A549 (cell line): ENCODE data around the gene RALA. TPM values are rescaled to one million over a fixed set of nuclear protein-coding genes. Genes with fewer than 3 reads are reported as not detected.

Experiments used
- ATAC-seq, 2 experiments: fragments of 200-7000 bp in 1 of 2; fragments of >200 bp in 1 of 2; cut with Nextera tagmentation in 1 of 2; cut with Tn5 transposase in 1 of 2; 3 replicates each; pipeline versions ENCODE4 v1.8.0 to v1.9.1; 2018 to 2020; ENCODE audit warnings: mild to moderate bottlenecking in 1 of 2, moderate library complexity in 1 of 2
- CTCF ChIA-PET: fragments of 300-600 bp; sonication (Branson Sonifier 250); formaldehyde crosslinking; extraction: SDS; loops from one replicate; lab custom pipeline; 2021; ENCODE audit warnings: antibody characterized with exemption, inconsistent platforms; lab: Yijun Ruan, JAX
- POLR2A ChIA-PET: fragments of 350-600 bp; formaldehyde crosslinking; extraction: SDS; loops from one replicate; lab custom pipeline; 2021; ENCODE audit warnings: antibody characterized with exemption, inconsistent platforms; lab: Yijun Ruan, JAX
- DNase-seq, 2 experiments: peaks; one replicate each; pipeline versions ENCODE4 v3.0.0 to v3.0.0-alpha.2; 2011 to 2016; ENCODE audit warnings: low read depth in 1 of 2, low spot score in 1 of 2
- FAIRE-seq: peaks from 2 replicates; lab custom pipeline; 2011; peaks lifted over from hg19 to GRCh38; lab: Jason Lieb, UNC
- H3K27ac ChIP-seq, 2 experiments: fragments of >200 bp; sonication (Bioruptor Twin); formaldehyde crosslinking; 3 replicates each; pipeline ENCODE4 v1.5.1; 2016 to 2017
- H3K4me1 ChIP-seq: fragments of >200 bp; sonication (Bioruptor Twin); formaldehyde crosslinking; 3 replicates; pipeline ENCODE4 v1.6.1; 2016
- H3K4me2 ChIP-seq: fragments of >200 bp; sonication (Bioruptor Twin); formaldehyde crosslinking; 3 replicates; pipeline ENCODE4 v1.6.1; 2016
- H3K4me3 ChIP-seq: fragments of >200 bp; sonication (Bioruptor Twin); formaldehyde crosslinking; 3 replicates; pipeline ENCODE4 v1.5.1; 2016
- H3K9me3 ChIP-seq: fragments of >200 bp; sonication (Bioruptor Twin); formaldehyde crosslinking; 3 replicates; pipeline ENCODE4 v1.6.1; 2016
- BHLHE40 ChIP-seq: IDR thresholded peaks from 2 replicates; pipeline ENCODE4 v1.6.1; 2012; ENCODE audit warnings: low read depth, low read length, inconsistent platforms
- CBX2 ChIP-seq: fragments of 200-600 bp; sonication (generic); IDR thresholded peaks from 2 replicates; pipeline ENCODE4 v1.6.1; 2016; ENCODE audit warnings: low read depth, mild to moderate bottlenecking, borderline replicate concordance
- CBX8 ChIP-seq: fragments of 200-600 bp; sonication (generic); IDR thresholded peaks from 2 replicates; pipeline ENCODE4 v1.6.1; 2016
- CHD2 ChIP-seq: fragments of 150-350 bp; IDR thresholded peaks from 2 replicates; pipeline ENCODE4 v1.6.1; 2014; ENCODE audit warnings: low read length; ENCODE audit not compliant: partially characterized antibody
- CHD4 ChIP-seq: fragments of 200-600 bp; sonication (generic); IDR thresholded peaks from 2 replicates; pipeline ENCODE4 v1.6.1; 2016; ENCODE audit warnings: antibody characterized with exemption, mild to moderate bottlenecking, borderline replicate concordance
- EHF ChIP-seq: fragments of 250-450 bp; sonication (Bioruptor Pico); IDR thresholded peaks from 2 replicates; pipeline ENCODE4 v1.5.0; 2020; ENCODE audit warnings: mild to moderate bottlenecking
- EHMT2 ChIP-seq: fragments of 200-600 bp; sonication (generic); IDR thresholded peaks from 2 replicates; pipeline ENCODE4 v1.6.1; 2016; ENCODE audit warnings: antibody characterized with exemption, low read depth, mild to moderate bottlenecking, moderate library complexity
- ESRRA ChIP-seq: fragments of 150-350 bp; IDR thresholded peaks from 2 replicates; pipeline ENCODE4 v1.6.1; 2014; ENCODE audit warnings: mild to moderate bottlenecking, low read length, borderline replicate concordance
- JUN ChIP-seq, 2 experiments: fragments of >200 bp; sonication (Bioruptor Twin); formaldehyde crosslinking; IDR thresholded peaks; 2 replicates in 1 of 2; 3 replicates in 1 of 2; pipeline ENCODE4 v1.6.1; 2016 to 2017
- JUNB ChIP-seq: fragments of >200 bp; sonication (Bioruptor Twin); formaldehyde crosslinking; IDR thresholded peaks from 2 replicates; pipeline ENCODE4 v1.6.1; 2016
- KDM1A ChIP-seq: fragments of 200-600 bp; sonication (generic); IDR thresholded peaks from 2 replicates; pipeline ENCODE4 v1.6.1; 2016; ENCODE audit warnings: low read depth, mild to moderate bottlenecking
- KDM5A ChIP-seq: fragments of 200-600 bp; sonication (generic); IDR thresholded peaks from 2 replicates; pipeline ENCODE4 v1.6.1; 2016; ENCODE audit warnings: antibody characterized with exemption, mild to moderate bottlenecking
- MYC ChIP-seq: IDR thresholded peaks from 2 replicates; pipeline ENCODE4 v1.6.1; 2012; ENCODE audit warnings: mild to moderate bottlenecking, inconsistent platforms, low read length, improper control_type of control experiment, borderline replicate concordance
- PHF8 ChIP-seq: fragments of 200-600 bp; sonication (generic); IDR thresholded peaks from 2 replicates; pipeline ENCODE4 v1.6.1; 2016; ENCODE audit warnings: low read depth, mild to moderate bottlenecking, antibody characterized with exemption, moderate library complexity, borderline replicate concordance
- POLR2A ChIP-seq: IDR thresholded peaks from 2 replicates; pipeline ENCODE4 v1.6.1; 2012; ENCODE audit warnings: mild to moderate bottlenecking, low read length
- RARB ChIP-seq: fragments of 250-450 bp; sonication (Bioruptor Pico); IDR thresholded peaks from 2 replicates; pipeline ENCODE4 v1.8.0; 2021; ENCODE audit warnings: mild to moderate bottlenecking, moderate library complexity
- RFX5 ChIP-seq: fragments of 450-650 bp; IDR thresholded peaks from 2 replicates; pipeline ENCODE4 v1.7.1; 2014; ENCODE audit warnings: antibody characterized with exemption, mild to moderate bottlenecking, moderate library complexity
- RNF2 ChIP-seq: fragments of 200-600 bp; sonication (generic); IDR thresholded peaks from 2 replicates; pipeline ENCODE4 v1.6.1; 2016; ENCODE audit warnings: low read depth, mild to moderate bottlenecking, antibody characterized with exemption, moderate library complexity, borderline replicate concordance
- SMC3 ChIP-seq: fragments of >200 bp; sonication (Bioruptor Twin); formaldehyde crosslinking; IDR thresholded peaks from 3 replicates; pipeline ENCODE4 v1.6.1; 2018; ENCODE audit warnings: inconsistent platforms
- TFCP2L1 ChIP-seq: fragments of 250-450 bp; sonication (Bioruptor Pico); IDR thresholded peaks from 2 replicates; pipeline ENCODE4 v1.5.0; 2021; ENCODE audit warnings: mild to moderate bottlenecking
- TP53 ChIP-seq: fragments of 250-450 bp; sonication (Bioruptor Pico); IDR thresholded peaks from 2 replicates; pipeline ENCODE4 v1.5.0; 2021; ENCODE audit warnings: mild to moderate bottlenecking, moderate library complexity
- ZNF302 ChIP-seq: fragments of 250-450 bp; sonication (Bioruptor Pico); IDR thresholded peaks from 2 replicates; pipeline ENCODE4 v1.9.0; 2021; ENCODE audit warnings: inconsistent platforms, mild to moderate bottlenecking, moderate library complexity
- WGBS: methylation state at CpG from one replicate; pipeline ENCODE4 v1.1.6; 2017; ENCODE audit errors: missing lambda C conversion rate; 5-methylcytosine and 5-hydroxymethylcytosine counted together
- polyA plus RNA-seq, 4 experiments: library from polyadenylated mRNA; depleted of rRNA in 3 of 4; stranded (reverse); fragments of >200 nt; fragmentation: RNase III in 1 of 4; extraction: RNeasy Plus Mini Kit Qiagen cat#74134 plus additional on column Dnase treatment in 1 of 4; gene quantifications; 2 replicates in 3 of 4; 3 replicates in 1 of 4; pipeline ENCODE4 v1.2.3, GENCODE V29; 2011 to 2017
- TF ChIP-seq, protein P1 (sequence below): fragments of 250-450 bp; sonication (Bioruptor Pico); IDR thresholded peaks from 2 replicates; pipeline ENCODE4 v1.5.0; 2021; ENCODE audit warnings: mild to moderate bottlenecking, moderate library complexity, borderline replicate concordance
- TF ChIP-seq, protein P2 (sequence below): IDR thresholded peaks from 2 replicates; pipeline ENCODE4 v1.6.1; 2012
- TF ChIP-seq, protein P3 (sequence below): fragments of >200 bp; sonication (Bioruptor Twin); formaldehyde crosslinking; IDR thresholded peaks from 3 replicates; pipeline ENCODE4 v1.6.1; 2016
- TF ChIP-seq, protein P4 (sequence below): IDR thresholded peaks from 2 replicates; pipeline ENCODE4 v1.6.1; 2012
- TF ChIP-seq, protein P5 (sequence below): IDR thresholded peaks from 2 replicates; pipeline ENCODE4 v1.6.1; 2012; ENCODE audit warnings: low read depth, borderline replicate concordance
- TF ChIP-seq, protein P6 (sequence below): fragments of >200 bp; sonication (Bioruptor Twin); formaldehyde crosslinking; IDR thresholded peaks from 2 replicates; pipeline ENCODE4 v1.6.1; 2016

The RALA gene
- polyA plus RNA-seq, 2 of the 4 experiments (the other 2 are of a cell fraction): 30.1 to 43.7 TPM

DNA sequence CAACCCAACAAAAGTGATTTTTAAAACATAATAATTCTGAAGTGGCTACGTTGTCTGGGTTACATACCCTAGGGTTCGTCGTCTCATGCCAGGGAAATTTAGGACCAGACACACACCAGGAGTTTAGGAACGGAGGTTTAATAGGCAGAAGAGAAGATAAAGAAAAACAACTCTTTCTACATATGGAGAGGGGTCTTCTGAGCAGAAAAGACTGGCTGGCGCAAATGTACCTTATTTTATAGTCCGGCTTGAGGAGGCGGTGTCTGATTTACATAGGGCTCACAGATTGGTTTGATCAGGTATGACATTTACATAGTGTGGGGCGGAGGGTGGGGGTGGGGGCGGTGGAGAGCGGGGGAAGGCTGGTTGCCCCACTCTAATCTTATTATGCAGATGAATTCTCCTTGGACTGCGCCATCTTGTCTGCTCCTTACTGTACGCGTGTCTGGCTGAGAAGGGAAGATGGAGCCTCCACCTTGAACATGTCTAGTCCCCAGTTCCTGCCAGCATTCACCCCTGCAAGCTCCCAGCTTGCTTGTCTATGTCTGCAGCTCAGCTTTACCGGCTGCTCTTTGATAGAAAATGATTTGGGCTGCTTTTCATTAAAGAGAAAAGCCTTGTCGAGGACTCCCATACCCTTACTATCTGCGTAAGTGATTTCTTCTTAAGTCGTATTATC is 98.7 kb downstream of the RALA start (continued):
- TF ChIP-seq, protein P1, sequence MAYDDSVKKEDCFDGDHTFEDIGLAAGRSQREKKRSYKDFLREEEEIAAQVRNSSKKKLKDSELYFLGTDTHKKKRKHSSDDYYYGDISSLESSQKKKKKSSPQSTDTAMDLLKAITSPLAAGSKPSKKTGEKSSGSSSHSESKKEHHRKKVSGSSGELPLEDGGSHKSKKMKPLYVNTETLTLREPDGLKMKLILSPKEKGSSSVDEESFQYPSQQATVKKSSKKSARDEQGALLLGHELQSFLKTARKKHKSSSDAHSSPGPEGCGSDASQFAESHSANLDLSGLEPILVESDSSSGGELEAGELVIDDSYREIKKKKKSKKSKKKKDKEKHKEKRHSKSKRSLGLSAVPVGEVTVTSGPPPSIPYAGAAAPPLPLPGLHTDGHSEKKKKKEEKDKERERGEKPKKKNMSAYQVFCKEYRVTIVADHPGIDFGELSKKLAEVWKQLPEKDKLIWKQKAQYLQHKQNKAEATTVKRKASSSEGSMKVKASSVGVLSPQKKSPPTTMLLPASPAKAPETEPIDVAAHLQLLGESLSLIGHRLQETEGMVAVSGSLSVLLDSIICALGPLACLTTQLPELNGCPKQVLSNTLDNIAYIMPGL (CRISPR knock-in tag): no peak

DNA sequence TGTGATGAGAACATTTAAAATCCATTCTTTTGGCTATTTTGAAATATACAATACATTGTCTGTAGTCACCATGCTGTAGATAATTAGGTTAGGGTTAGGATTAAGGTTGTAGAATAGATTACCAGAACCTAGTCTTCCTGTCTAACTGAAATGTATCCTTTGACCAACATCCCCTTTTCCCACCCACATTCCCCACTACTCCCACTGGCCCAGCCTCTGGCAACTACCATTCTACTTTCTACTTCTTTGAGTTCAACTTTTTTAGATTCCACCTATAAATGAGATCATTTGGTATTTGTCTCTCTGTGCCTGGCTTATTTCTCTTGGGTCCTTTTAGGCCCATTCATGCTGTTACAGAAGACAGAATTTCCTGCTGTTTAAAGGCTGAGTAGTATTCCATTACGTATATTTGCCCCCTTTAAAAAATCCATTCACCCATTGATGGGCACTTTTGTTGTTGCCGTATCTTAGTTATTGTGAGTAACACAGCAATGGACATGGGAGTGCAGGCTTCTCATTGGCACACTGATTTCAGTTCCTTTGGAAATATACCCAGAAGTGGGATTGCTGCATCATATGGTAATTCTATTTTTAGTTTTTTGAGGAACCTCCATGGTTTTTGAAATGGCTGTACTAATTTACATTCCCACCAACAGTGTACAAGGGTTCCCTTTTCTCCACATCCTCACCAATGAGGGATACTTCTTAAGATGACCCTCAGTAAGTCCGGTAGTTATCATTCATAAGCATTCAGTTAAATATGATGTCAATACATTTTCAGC is 104.0 kb downstream of the RALA start:
- FAIRE-seq: no peak
- ATAC-seq: no peak
- CTCF ChIA-PET: interaction anchor here (1.3 kb wide), 1 partner anchor 147 kb away, joined by 5 read pairs; no protein-coding TSS in a partner anchor

DNA sequence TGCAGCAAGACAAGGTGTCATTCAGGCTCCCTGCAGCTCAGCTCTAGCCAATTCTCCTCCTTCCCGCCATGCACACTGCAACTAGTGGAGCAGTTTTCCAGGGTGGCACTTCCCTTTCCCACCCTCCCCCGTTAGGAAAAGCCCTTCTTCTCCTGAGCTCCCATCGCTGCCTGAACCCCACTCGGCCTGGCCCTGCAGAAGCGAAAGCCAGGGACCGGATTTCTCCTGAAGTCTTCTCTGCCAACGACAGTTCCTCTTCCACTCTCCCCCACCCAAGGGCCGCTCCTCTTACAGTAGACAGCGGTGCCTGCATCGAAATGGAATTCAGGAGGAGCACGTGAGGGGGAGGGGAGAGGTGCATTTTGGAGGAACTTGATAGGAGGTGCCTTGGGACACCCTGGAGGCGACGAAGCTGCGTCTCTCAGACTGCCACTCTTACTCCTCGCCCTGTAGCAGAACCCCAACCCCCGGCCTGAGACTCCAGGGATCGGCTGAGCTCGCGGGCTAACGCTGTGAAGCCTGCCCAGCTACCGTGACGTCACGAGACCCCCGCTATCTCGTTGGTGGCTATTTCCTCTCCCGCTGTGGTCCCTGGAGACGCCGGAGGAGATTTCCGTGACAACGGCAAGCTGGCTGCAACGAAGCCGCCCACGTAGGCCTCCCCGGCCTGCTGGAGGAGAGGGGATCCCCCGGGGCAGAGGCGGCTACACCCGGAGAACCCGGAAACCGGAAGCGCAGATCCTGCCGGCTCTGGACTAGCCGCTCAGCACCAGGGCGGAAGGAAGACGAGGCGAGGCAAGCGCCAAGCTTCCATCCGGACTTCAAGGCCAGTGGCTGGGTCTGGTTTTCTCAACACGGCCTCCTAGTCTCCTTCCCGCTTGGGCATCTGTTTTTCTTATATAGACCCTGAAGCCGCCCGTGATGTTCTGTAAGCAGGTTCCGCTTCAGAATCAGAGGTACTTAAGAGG is 109.7 kb downstream of the RALA start:
- 13% methylated on average over 44 of the region's 52 CpGs for WGBS
- POLR2A ChIA-PET: interaction anchor here (1.0 to 1.6 kb wide), 3 partner anchors 50 to 153 kb away, joined by 3 to 13 read pairs (median 5); partner anchors contain the start of gene RALA
- H3K27ac ChIP-seq: peak overlapping the region; percentile 73 to 84
- no peaks in the 10 kb centered on the region for H3K9me3 ChIP-seq
- H3K4me1 ChIP-seq: peaks cover 15% of the 10 kb centered on the region
- DNase-seq: peak; percentile 90 to 91
- TF ChIP-seq KDM1A (no peak), RNF2 (no peak), CHD4 (no peak), ESRRA (no peak), JUN (IDR thresholded peaks at IDR 0.05) (peak; percentile 42 to 48; a peak in 1 of 5 replicates), ZNF302 (no peak), BHLHE40 (no peak), SMC3 (no peak), TP53 (CRISPR knock-in tag) (0 out of 2 replicates have a peak, but pooled peaks have one; percentile 12), RFX5 (peak; percentile 100), TFCP2L1 (CRISPR knock-in tag) (0 out of 2 replicates have a peak, but pooled peaks have one; percentile 35), MYC (no peak), POLR2A (peak; percentile 66), EHF (CRISPR knock-in tag) (0 out of 2 replicates have a peak, but pooled peaks have one; percentile 20), KDM5A (no peak), CBX2 (no peak), PHF8 (peak; percentile 59; the same call in 1 of the 2 replicates)
- TF ChIP-seq, protein P2, sequence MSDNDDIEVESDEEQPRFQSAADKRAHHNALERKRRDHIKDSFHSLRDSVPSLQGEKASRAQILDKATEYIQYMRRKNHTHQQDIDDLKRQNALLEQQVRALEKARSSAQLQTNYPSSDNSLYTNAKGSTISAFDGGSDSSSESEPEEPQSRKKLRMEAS: peak; percentile 83
- TF ChIP-seq, protein P3, sequence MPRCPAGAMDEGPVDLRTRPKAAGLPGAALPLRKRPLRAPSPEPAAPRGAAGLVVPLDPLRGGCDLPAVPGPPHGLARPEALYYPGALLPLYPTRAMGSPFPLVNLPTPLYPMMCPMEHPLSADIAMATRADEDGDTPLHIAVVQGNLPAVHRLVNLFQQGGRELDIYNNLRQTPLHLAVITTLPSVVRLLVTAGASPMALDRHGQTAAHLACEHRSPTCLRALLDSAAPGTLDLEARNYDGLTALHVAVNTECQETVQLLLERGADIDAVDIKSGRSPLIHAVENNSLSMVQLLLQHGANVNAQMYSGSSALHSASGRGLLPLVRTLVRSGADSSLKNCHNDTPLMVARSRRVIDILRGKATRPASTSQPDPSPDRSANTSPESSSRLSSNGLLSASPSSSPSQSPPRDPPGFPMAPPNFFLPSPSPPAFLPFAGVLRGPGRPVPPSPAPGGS: no peak
- TF ChIP-seq, protein P4, sequence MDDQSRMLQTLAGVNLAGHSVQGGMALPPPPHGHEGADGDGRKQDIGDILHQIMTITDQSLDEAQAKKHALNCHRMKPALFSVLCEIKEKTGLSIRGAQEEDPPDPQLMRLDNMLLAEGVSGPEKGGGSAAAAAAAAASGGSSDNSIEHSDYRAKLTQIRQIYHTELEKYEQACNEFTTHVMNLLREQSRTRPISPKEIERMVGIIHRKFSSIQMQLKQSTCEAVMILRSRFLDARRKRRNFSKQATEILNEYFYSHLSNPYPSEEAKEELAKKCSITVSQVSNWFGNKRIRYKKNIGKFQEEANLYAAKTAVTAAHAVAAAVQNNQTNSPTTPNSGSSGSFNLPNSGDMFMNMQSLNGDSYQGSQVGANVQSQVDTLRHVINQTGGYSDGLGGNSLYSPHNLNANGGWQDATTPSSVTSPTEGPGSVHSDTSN: no peak
- TF ChIP-seq, protein P5, sequence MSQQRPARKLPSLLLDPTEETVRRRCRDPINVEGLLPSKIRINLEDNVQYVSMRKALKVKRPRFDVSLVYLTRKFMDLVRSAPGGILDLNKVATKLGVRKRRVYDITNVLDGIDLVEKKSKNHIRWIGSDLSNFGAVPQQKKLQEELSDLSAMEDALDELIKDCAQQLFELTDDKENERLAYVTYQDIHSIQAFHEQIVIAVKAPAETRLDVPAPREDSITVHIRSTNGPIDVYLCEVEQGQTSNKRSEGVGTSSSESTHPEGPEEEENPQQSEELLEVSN: peak; percentile 82
- peak overlapping the region; percentile 57 for H3K4me3 ChIP-seq
- ATAC-seq: peak; percentile 97 to 98
- CTCF ChIA-PET: interaction anchor here (0.7 to 4.4 kb wide), 7 partner anchors 9 to 152 kb away, joined by 3 to 30 read pairs (median 3); no protein-coding TSS in a partner anchor
- FAIRE-seq: no peak
- peak overlapping the region; percentile 76 for H3K4me2 ChIP-seq

More for the DNA sequence above, 104.0 kb downstream of the RALA start:
- TF ChIP-seq JUNB (no peak), KDM5A (no peak), EHMT2 (no peak), CHD2 (no peak), RFX5 (no peak), PHF8 (no peak), CBX8 (no peak), RARB (CRISPR knock-in tag) (no peak)
- TF ChIP-seq, protein P6, sequence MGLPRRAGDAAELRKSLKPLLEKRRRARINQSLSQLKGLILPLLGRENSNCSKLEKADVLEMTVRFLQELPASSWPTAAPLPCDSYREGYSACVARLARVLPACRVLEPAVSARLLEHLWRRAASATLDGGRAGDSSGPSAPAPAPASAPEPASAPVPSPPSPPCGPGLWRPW: no peak
- Histone ChIP-seq H3K9me3 (no peaks in the 10 kb centered on the region), H3K4me1 (no peaks in the 10 kb centered on the region), H3K4me3 (no peak overlapping the region), H3K4me2 (no peak overlapping the region), H3K27ac (no peak overlapping the region)
- POLR2A ChIA-PET: no interaction called here
- no peak for DNase-seq
- WGBS: 79% methylated on average over 3 of the region's 3 CpGs
